H1 (cell line): Measurements from ENCODE around the gene NFIA. TPM values are rescaled to one million over a fixed set of nuclear protein-coding genes. Genes with fewer than 3 reads are reported as not detected.

Experiments used
- CTCF ChIA-PET: fragments of 300-600 bp; sonication (Branson Sonifier 250); formaldehyde crosslinking; loops from one replicate; lab custom pipeline; 2021; ENCODE audit not compliant: partially characterized antibody; lab: Charles Lee
- POLR2A ChIA-PET: fragments of 300-600 bp; sonication (Branson Sonifier 250); formaldehyde crosslinking; loops from one replicate; lab custom pipeline; 2021; ENCODE audit warnings: inconsistent platforms; ENCODE audit not compliant: partially characterized antibody; lab: Charles Lee
- DNase-seq, 2 experiments: peaks; one replicate each; pipeline versions ENCODE4 v3.0.0 to v3.0.0-alpha.2; 2010 to 2022; ENCODE audit warnings: low spot score in 2 of 2, low read depth in 1 of 2, mixed read lengths in 1 of 2
- FAIRE-seq: peaks from 2 replicates; lab custom pipeline; 2011; peaks lifted over from hg19 to GRCh38; lab: Jason Lieb, UNC
- H2AFZ ChIP-seq: 2 replicates; pipeline ENCODE4 v1.8.1; 2012; ENCODE audit warnings: low read length, inconsistent platforms
- H2AK5ac ChIP-seq: 2 replicates; pipeline ENCODE4 v1.6.1; 2013; ENCODE audit warnings: low read depth, low read length
- H2BK120ac ChIP-seq: replicated peaks from 2 replicates; pipeline ENCODE3; 2013; ENCODE audit warnings: low read depth, low read length, inconsistent platforms
- H2BK12ac ChIP-seq: 2 replicates; pipeline ENCODE4 v1.6.1; 2013; ENCODE audit warnings: low read depth, low read length
- H2BK15ac ChIP-seq: 2 replicates; pipeline ENCODE4 v1.6.1; 2013; ENCODE audit warnings: low read length
- H2BK20ac ChIP-seq: 2 replicates; pipeline ENCODE4 v1.6.1; 2013; ENCODE audit warnings: low read length
- H2BK5ac ChIP-seq: 2 replicates; pipeline ENCODE4 v1.6.1; 2013; ENCODE audit warnings: low read depth, low read length
- H3K14ac ChIP-seq: 2 replicates; pipeline ENCODE4 v1.6.1; 2013; ENCODE audit warnings: inconsistent platforms; ENCODE audit not compliant: insufficient read length
- H3K18ac ChIP-seq: 2 replicates; pipeline ENCODE4 v1.6.1; 2013; ENCODE audit warnings: low read length; ENCODE audit errors: extremely low read depth
- H3K23ac ChIP-seq: 2 replicates; pipeline ENCODE4 v1.6.1; 2013; ENCODE audit warnings: inconsistent platforms; ENCODE audit not compliant: insufficient read length
- H3K23me2 ChIP-seq: 2 replicates; pipeline ENCODE4 v1.6.1; 2013; ENCODE audit warnings: low read depth, low read length
- H3K27ac ChIP-seq: 2 replicates; pipeline ENCODE4 v1.6.1; 2011; ENCODE audit warnings: low read depth, low read length, inconsistent platforms
- H3K27me3 ChIP-seq, 4 experiments: replicated peaks in 1 of 4; 1 replicate in 1 of 4; 2 replicates in 3 of 4; pipeline versions ENCODE4 v1.6.1 to v1.8.1; 2011 to 2013; ENCODE audit warnings: low read length in 3 of 4, mild to moderate bottlenecking in 3 of 4, inconsistent platforms in 2 of 4, mixed read lengths in 2 of 4, moderate library complexity in 1 of 4; ENCODE audit not compliant: control insufficient read depth in 3 of 4, insufficient read depth in 3 of 4; ENCODE audit errors: extremely low read depth in 1 of 4
- H3K36me3 ChIP-seq, 4 experiments: 2 replicates each; pipeline versions ENCODE4 v1.6.1 to v1.8.1; 2011 to 2013; ENCODE audit warnings: mild to moderate bottlenecking in 4 of 4, low read length in 3 of 4, moderate library complexity in 2 of 4, control low read depth in 1 of 4, inconsistent platforms in 1 of 4; ENCODE audit not compliant: insufficient read depth in 4 of 4, control insufficient read depth in 2 of 4
- H3K4ac ChIP-seq: replicated peaks from 2 replicates; pipeline ENCODE3; 2013; ENCODE audit warnings: low read length, low read depth, mixed read lengths, inconsistent platforms; ENCODE audit not compliant: insufficient read length
- H3K4me1 ChIP-seq, 4 experiments: replicated peaks in 1 of 4; 1 replicate in 1 of 4; 2 replicates in 3 of 4; pipeline versions ENCODE4 v1.6.1 to v1.8.1; 2011 to 2013; ENCODE audit warnings: low read length in 3 of 4, inconsistent platforms in 2 of 4, mixed read lengths in 1 of 4; ENCODE audit not compliant: insufficient read depth in 4 of 4, control insufficient read depth in 3 of 4
- H3K4me2 ChIP-seq, 2 experiments: 2 replicates each; pipeline versions ENCODE4 v1.6.1 to v1.8.1; 2011 to 2013; ENCODE audit warnings: low read depth in 2 of 2, low read length in 2 of 2, control low read depth in 1 of 2, inconsistent platforms in 1 of 2, mild to moderate bottlenecking in 1 of 2; ENCODE audit not compliant: insufficient read depth in 1 of 2
- H3K4me3 ChIP-seq, 4 experiments: fragments of 200-600, 300-600 bp in 1 of 4; sonication (generic), shearing (Covaris generic), sonication (Bioruptor Twin) in 1 of 4; 2 replicates each; pipeline versions ENCODE4 v1.5.1 to v1.8.1; 2011 to 2016; ENCODE audit warnings: low read length in 4 of 4, low read depth in 3 of 4, control low read depth in 2 of 4, inconsistent platforms in 2 of 4, mild to moderate bottlenecking in 2 of 4, mixed read lengths in 1 of 4, moderate library complexity in 1 of 4; ENCODE audit not compliant: insufficient read depth in 2 of 4; ENCODE audit errors: extremely low read depth in 1 of 4
- H3K56ac ChIP-seq: replicated peaks from 2 replicates; pipeline ENCODE3; 2013; ENCODE audit warnings: low read depth, mild to moderate bottlenecking, mixed read lengths, low read length, inconsistent platforms; ENCODE audit not compliant: insufficient read length
- H3K79me1 ChIP-seq: 2 replicates; pipeline ENCODE4 v1.6.1; 2013; ENCODE audit warnings: low read depth, low read length, control low read depth
- H3K79me2 ChIP-seq, 2 experiments: 2 replicates each; pipeline versions ENCODE4 v1.6.1 to v1.8.1; 2012 to 2013; ENCODE audit warnings: low read length in 2 of 2, mild to moderate bottlenecking in 2 of 2, inconsistent platforms in 1 of 2; ENCODE audit not compliant: insufficient read depth in 2 of 2, control insufficient read depth in 1 of 2
- H3K9ac ChIP-seq, 4 experiments: replicated peaks in 1 of 4; 1 replicate in 1 of 4; 2 replicates in 3 of 4; pipeline versions ENCODE4 v1.6.1 to v1.8.1; 2011 to 2013; ENCODE audit warnings: low read depth in 3 of 4, low read length in 3 of 4, control low read depth in 2 of 4, mild to moderate bottlenecking in 2 of 4, moderate library complexity in 2 of 4, inconsistent platforms in 1 of 4; ENCODE audit errors: extremely low read depth in 1 of 4
- H3K9me3 ChIP-seq, 2 experiments: 2 replicates each; pipeline versions ENCODE4 v1.6.1 to v1.8.1; 2012 to 2013; ENCODE audit warnings: mild to moderate bottlenecking in 2 of 2, moderate library complexity in 2 of 2, control low read depth in 1 of 2, inconsistent platforms in 1 of 2, low read depth in 1 of 2, low read length in 1 of 2, mixed read lengths in 1 of 2; ENCODE audit not compliant: insufficient read depth in 2 of 2
- H4K20me1 ChIP-seq, 2 experiments: replicated peaks in 1 of 2; 2 replicates each; pipeline versions ENCODE3 to v1.8.1; 2011 to 2013; ENCODE audit warnings: inconsistent platforms in 2 of 2, low read length in 2 of 2, mild to moderate bottlenecking in 1 of 2; ENCODE audit not compliant: insufficient read depth in 2 of 2, control insufficient read depth in 1 of 2
- H4K5ac ChIP-seq: 2 replicates; pipeline ENCODE4 v1.6.1; 2013; ENCODE audit warnings: low read length, low read depth, mixed read lengths, inconsistent platforms; ENCODE audit not compliant: insufficient read length
- H4K8ac ChIP-seq: 2 replicates; pipeline ENCODE4 v1.8.0; 2013; ENCODE audit warnings: mild to moderate bottlenecking, moderate library complexity, low read length, inconsistent platforms; ENCODE audit not compliant: insufficient read depth; ENCODE audit errors: extremely low read depth
- H4K91ac ChIP-seq: replicated peaks from 2 replicates; pipeline ENCODE3; 2013; ENCODE audit warnings: low read length, mixed read lengths, inconsistent platforms; ENCODE audit not compliant: insufficient read length
- CEBPB ChIP-seq: IDR thresholded peaks from 2 replicates; pipeline ENCODE4 v1.6.1; 2012; ENCODE audit warnings: low read depth, low read length
- EP300 ChIP-seq, 2 experiments: IDR thresholded peaks; 1 replicate in 1 of 2; 2 replicates in 1 of 2; pipeline ENCODE4 v1.6.1; 2011 to 2012; ENCODE audit warnings: low read depth in 2 of 2, low read length in 2 of 2, mild to moderate bottlenecking in 2 of 2, borderline replicate concordance in 1 of 2, inconsistent platforms in 1 of 2, moderate library complexity in 1 of 2
- FOSL1 ChIP-seq: IDR thresholded peaks from 2 replicates; pipeline ENCODE4 v1.6.1; 2011; ENCODE audit warnings: mild to moderate bottlenecking, low read depth, low read length, moderate library complexity; ENCODE audit not compliant: insufficient read depth
- GABPA ChIP-seq: IDR thresholded peaks from 2 replicates; pipeline ENCODE4 v1.6.1; 2011; ENCODE audit warnings: mild to moderate bottlenecking, low read length, moderate library complexity, borderline replicate concordance; ENCODE audit not compliant: insufficient read depth
- GTF2F1 ChIP-seq: IDR thresholded peaks from 2 replicates; pipeline ENCODE4 v1.6.1; 2012; ENCODE audit warnings: low read depth, low read length, improper control_type of control experiment, borderline replicate concordance
- MAFK ChIP-seq: IDR thresholded peaks from 2 replicates; pipeline ENCODE4 v1.6.1; 2012; ENCODE audit warnings: low read depth, mild to moderate bottlenecking, improper control_type of control experiment, low read length
- MAX ChIP-seq: IDR thresholded peaks from 2 replicates; pipeline ENCODE4 v1.6.1; 2012; ENCODE audit warnings: inconsistent platforms
- RFX5 ChIP-seq: IDR thresholded peaks from 2 replicates; pipeline ENCODE4 v1.6.1; 2011; ENCODE audit warnings: low read depth, low read length, improper control_type of control experiment, borderline replicate concordance
- RNF2 ChIP-seq: fragments of 200-900, 300-1000 bp; sonication (generic); IDR thresholded peaks from 2 replicates; pipeline ENCODE4 v1.7.1; 2016; ENCODE audit warnings: borderline replicate concordance, low read depth, mild to moderate bottlenecking, antibody characterized with exemption, low read length; ENCODE audit not compliant: poor library complexity, severe bottlenecking; ENCODE audit errors: missing control alignments
- SIN3A ChIP-seq, 2 experiments: IDR thresholded peaks in 1 of 2; conservative IDR thresholded peaks in 1 of 2; 2 replicates each; pipeline ENCODE4 v1.6.1; 2011 to 2012; ENCODE audit warnings: low read length in 2 of 2, improper control_type of control experiment in 1 of 2, low read depth in 1 of 2, mild to moderate bottlenecking in 1 of 2
- SP4 ChIP-seq: IDR thresholded peaks from 2 replicates; pipeline ENCODE4 v1.6.1; 2012; ENCODE audit warnings: low read length, inconsistent platforms
- SRF ChIP-seq: IDR thresholded peaks from 2 replicates; pipeline ENCODE4 v1.6.1; 2011; ENCODE audit warnings: mild to moderate bottlenecking, low read depth, low read length, moderate library complexity
- ZNF274 ChIP-seq: IDR thresholded peaks from 2 replicates; pipeline ENCODE4 v1.7.0; 2012; ENCODE audit warnings: low read length, borderline replicate concordance; ENCODE audit errors: extremely low read depth
- polyA plus RNA-seq, 7 experiments: library from polyadenylated mRNA; depleted of rRNA in 3 of 7; stranded (reverse) in 5 of 7; unstranded in 2 of 7; fragments of >200 nt in 5 of 7; fragments of 200-250 nt in 2 of 7; gene quantifications; 1 replicate in 5 of 7; 2 replicates in 1 of 7; 4 replicates in 1 of 7; pipeline versions ENCODE4 v1.2.1 to v1.2.3, GENCODE V29; 2011 to 2013; ENCODE audit warnings: missing spikeins in 2 of 7, mixed read lengths in 2 of 7
- total RNA-seq: library from RNA; stranded (reverse); fragmentation: NEBNext Ultra II Directional; extraction: Animal tissue kit (Norgen Biotek cat#: 25700); gene quantifications from 2 replicates; pipeline ENCODE4 v1.2.1, GENCODE V29; 2021
- TF ChIP-seq, protein P1 (sequence below): IDR thresholded peaks from 2 replicates; pipeline ENCODE4 v1.6.1; 2011; ENCODE audit warnings: low read length, improper control_type of control experiment

Gene NFIA
- total and polyA plus RNA-seq, 2 of the 8 experiments (the other 6 are each of a cell fraction or from before 2014, with no cell fraction given): 1.8 to 2.3 TPM

DNA sequence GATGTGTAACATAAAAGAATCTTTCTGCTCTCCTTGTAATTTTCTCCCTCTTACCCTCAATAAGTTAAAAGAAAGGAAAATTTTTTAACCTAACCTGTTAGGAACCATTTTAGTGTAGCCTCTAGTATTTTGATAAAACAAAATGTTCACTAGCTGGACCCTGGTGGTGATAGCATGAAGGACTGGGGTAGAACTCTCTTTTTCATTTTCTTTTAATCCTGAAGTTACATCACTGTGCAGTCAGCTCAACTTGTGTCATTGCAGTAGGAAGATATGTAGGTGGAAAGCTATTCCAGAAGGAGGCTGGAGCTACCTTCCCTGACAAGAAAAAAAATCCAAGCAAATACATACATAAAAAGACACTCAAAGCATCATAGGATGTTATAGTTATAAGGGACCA, 39.3 kb downstream of the NFIA start:
- Histone ChIP-seq H4K91ac (no peak overlapping the region), H3K36me3 (no peaks in the 10 kb centered on the region), H3K18ac (no peak overlapping the region), H2BK12ac (no peak overlapping the region), H3K27ac (no peak overlapping the region), H3K23ac (no peak overlapping the region), H3K79me1 (no peaks in the 10 kb centered on the region), H3K9ac (no peak overlapping the region), H3K14ac (no peak overlapping the region), H3K4me2 (no peak overlapping the region), H2AK5ac (no peak overlapping the region), H4K20me1 (no peaks in the 10 kb centered on the region), H3K56ac (no peak overlapping the region), H2BK20ac (no peak overlapping the region), H3K9me3 (no peaks in the 10 kb centered on the region), H3K23me2 (no peaks in the 10 kb centered on the region), H4K5ac (no peak overlapping the region), H2BK120ac (no peak overlapping the region), H2AFZ (no peak overlapping the region), H2BK15ac (no peak overlapping the region), H3K4me3 (no peak overlapping the region), H2BK5ac (no peak overlapping the region), H4K8ac (no peak overlapping the region), H3K4ac (no peak overlapping the region), H3K4me1 (peaks cover 0 to 2% (median under 1%) of the 10 kb centered on the region in 4 experiments; a peak in 3 of 7 replicates), H3K27me3 (no peaks in the 10 kb centered on the region), H3K79me2 (no peaks in the 10 kb centered on the region)
- CTCF ChIA-PET: no interaction called here
- POLR2A ChIA-PET: no interaction called here
- no peak for FAIRE-seq
- no peak for DNase-seq
- TF ChIP-seq MAX (no peak), EP300 (IDR thresholded peaks at IDR 0.05; ENCODE audit: borderline replicate concordance in 1 of 2, low read depth in 2 of 2, low read length in 2 of 2) (no peak), RFX5 (no peak), FOSL1 (no peak), MAFK (no peak), GTF2F1 (no peak), SRF (no peak), SIN3A (conservative IDR thresholded peaks at IDR 0.05 in 1 of 2, IDR thresholded peaks at IDR 0.05 in 1 of 2; ENCODE audit: low read depth in 1 of 2, low read length in 2 of 2) (no peak), GABPA (no peak), SP4 (no peak), RNF2 (no peak), ZNF274 (no peak), CEBPB (no peak)
- TF ChIP-seq, protein P1, sequence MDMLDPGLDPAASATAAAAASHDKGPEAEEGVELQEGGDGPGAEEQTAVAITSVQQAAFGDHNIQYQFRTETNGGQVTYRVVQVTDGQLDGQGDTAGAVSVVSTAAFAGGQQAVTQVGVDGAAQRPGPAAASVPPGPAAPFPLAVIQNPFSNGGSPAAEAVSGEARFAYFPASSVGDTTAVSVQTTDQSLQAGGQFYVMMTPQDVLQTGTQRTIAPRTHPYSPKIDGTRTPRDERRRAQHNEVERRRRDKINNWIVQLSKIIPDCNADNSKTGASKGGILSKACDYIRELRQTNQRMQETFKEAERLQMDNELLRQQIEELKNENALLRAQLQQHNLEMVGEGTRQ: no peak
